Measurements from ENCODE around the gene FGFR4. TPM values are rescaled to one million over a fixed set of nuclear protein-coding genes. Genes with fewer than 3 reads are reported as not detected.

Gene FGFR4
- total RNA-seq: 10 to 100 TPM in 1 of 4 donors, 1 to 10 TPM in 3; 1.8 to 12.2 (median 5.4) TPM

DNA sequence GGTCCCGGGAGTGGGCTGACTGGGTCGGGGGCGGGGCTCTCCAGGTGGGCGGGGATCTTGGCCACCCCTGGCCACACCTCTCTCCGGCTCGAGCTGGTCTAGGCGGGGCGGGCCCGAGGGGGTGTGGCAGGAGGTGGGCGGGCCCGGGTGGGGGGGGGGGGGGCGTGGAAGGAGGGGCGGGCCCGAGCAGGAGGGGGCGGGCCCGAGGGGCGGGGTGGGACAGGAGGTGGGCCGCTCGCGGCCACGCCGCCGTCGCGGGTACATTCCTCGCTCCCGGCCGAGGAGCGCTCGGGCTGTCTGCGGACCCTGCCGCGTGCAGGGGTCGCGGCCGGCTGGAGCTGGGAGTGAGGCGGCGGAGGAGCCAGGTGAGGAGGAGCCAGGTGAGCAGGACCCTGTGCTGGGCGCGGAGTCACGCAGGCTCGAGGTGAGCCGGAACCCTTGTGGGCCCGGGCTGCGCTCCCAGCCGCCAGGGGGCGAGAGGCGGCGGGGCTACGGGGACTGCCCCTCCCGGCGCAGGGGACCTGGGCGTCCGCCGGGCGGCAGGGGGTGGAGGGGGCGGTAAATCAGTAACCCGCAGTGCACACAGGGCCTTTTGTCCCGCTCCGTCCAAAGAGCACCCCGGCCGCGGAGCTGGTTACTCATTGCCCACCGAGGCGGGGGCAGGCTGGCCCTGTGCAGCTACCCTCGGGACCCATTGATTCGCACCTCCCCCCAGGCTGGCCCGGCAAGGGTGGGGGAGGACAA, at the start of gene FGFR4:
Gene FGFR4 (plus strand): TSS at position 262 of the 744 bp plus-strand sequence. CDS start 2,688 bp downstream, outside the sequence.
- TF ChIP-seq POLR2A (IDR thresholded peaks at IDR 0.05): no peak
- TF ChIP-seq, protein P1, sequence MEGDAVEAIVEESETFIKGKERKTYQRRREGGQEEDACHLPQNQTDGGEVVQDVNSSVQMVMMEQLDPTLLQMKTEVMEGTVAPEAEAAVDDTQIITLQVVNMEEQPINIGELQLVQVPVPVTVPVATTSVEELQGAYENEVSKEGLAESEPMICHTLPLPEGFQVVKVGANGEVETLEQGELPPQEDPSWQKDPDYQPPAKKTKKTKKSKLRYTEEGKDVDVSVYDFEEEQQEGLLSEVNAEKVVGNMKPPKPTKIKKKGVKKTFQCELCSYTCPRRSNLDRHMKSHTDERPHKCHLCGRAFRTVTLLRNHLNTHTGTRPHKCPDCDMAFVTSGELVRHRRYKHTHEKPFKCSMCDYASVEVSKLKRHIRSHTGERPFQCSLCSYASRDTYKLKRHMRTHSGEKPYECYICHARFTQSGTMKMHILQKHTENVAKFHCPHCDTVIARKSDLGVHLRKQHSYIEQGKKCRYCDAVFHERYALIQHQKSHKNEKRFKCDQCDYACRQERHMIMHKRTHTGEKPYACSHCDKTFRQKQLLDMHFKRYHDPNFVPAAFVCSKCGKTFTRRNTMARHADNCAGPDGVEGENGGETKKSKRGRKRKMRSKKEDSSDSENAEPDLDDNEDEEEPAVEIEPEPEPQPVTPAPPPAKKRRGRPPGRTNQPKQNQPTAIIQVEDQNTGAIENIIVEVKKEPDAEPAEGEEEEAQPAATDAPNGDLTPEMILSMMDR (IDR thresholded peaks at IDR 0.05): peak in 1 of 2 donors; percentile 72
- H3K4me3 ChIP-seq: peak within 1 kb of the TSS; percentile 51
- no peak within 1 kb of the TSS for H3K27ac ChIP-seq
- peak in 1 of 2 donors; percentile 83 for DNase-seq (ENCODE audit: low spot score in 2 of 2)
- peaks cover 20% of the 10 kb centered on the region for H3K4me1 ChIP-seq
- H3K36me3 ChIP-seq: no peaks in the 10 kb centered on the region
- H3K27me3 ChIP-seq: peaks cover 10% of the 10 kb centered on the region
- H3K9me3 ChIP-seq: no peaks in the 10 kb centered on the region
- WGBS: 0% methylated on average over 8 of the region's 68 CpGs

DNA sequence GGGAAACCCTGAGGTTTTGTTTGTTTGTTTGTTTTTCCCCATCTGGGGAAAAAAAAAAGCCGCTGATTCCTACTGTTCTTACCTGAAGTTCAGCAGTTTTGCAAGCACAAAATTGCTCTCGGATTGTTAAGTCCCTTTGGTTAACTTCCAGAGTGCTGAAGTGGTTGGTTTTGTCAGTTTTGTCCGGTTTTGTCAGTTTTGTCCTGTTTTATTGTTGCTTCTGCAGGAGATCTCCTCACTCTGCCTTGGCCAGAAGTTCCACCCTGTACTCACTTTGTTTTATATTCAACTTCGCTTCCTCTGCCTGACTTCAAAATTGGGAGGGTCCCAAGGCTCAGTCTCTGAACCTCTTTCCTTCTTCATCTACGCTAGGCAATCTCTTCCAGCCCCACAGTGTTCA, 49.8 kb upstream of the FGFR4 start:
- no peaks in the 10 kb centered on the region for H3K27me3 ChIP-seq
- TF ChIP-seq POLR2AphosphoS5 (IDR thresholded peaks at IDR 0.05) (no peak), POLR2A (IDR thresholded peaks at IDR 0.05) (no peak), EP300 (IDR thresholded peaks at IDR 0.05) (no peak)
- TF ChIP-seq, protein P1 (IDR thresholded peaks at IDR 0.05): no peak
- WGBS: 92% methylated on average over 5 of the region's 5 CpGs
- H3K9me3 ChIP-seq: no peaks in the 10 kb centered on the region
- H3K4me3 ChIP-seq: no peak overlapping the region
- peaks cover 6% of the 10 kb centered on the region for H3K4me1 ChIP-seq
- no peak for DNase-seq (ENCODE audit: low spot score in 2 of 2)
- no peak overlapping the region for H3K27ac ChIP-seq
- peaks cover 12% of the 10 kb centered on the region for H3K36me3 ChIP-seq

DNA sequence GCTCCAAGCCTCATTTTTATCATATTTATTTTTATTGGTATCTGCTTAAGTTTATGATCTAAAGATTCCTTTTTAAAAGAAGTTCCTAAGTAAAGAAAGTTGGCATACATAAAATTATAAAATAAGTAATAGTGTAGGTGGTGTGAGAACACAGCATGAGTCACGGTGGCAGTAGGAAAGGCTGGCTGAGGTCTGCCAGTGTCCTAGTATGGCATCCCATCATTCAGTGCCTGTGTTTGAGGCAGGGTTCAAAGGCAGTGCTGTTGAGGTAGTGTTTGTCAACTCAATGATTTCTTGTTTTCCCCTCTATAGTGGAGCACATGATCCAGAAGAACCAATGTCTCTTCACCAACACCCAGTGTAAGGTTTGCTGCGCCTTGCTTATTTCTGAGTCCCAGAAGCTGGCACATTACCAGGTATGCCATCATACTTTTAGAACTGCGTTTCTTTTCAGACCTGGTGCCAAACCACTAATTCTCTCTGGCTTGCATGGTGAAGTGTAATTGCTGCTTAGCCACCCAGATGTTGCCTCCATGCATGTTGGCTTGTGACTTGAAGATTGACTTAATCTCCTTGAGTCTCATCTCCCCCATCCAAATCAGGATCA, 45.8 kb upstream of the FGFR4 start:
- no peak overlapping the region for H3K4me3 ChIP-seq
- H3K9me3 ChIP-seq: no peaks in the 10 kb centered on the region
- H3K27ac ChIP-seq: no peak overlapping the region
- WGBS: 30% methylated on average over 3 of the region's 3 CpGs
- TF ChIP-seq EP300 (IDR thresholded peaks at IDR 0.05): no peak
- TF ChIP-seq POLR2A (IDR thresholded peaks at IDR 0.05): no peak
- no peak for TF ChIP-seq POLR2AphosphoS5 (IDR thresholded peaks at IDR 0.05)
- TF ChIP-seq, protein P1 (IDR thresholded peaks at IDR 0.05): no peak
- H3K36me3 ChIP-seq: peaks cover 40% of the 10 kb centered on the region
- H3K27me3 ChIP-seq: no peaks in the 10 kb centered on the region
- peaks cover 6% of the 10 kb centered on the region for H3K4me1 ChIP-seq
- DNase-seq (ENCODE audit: low spot score in 2 of 2): no peak

DNA sequence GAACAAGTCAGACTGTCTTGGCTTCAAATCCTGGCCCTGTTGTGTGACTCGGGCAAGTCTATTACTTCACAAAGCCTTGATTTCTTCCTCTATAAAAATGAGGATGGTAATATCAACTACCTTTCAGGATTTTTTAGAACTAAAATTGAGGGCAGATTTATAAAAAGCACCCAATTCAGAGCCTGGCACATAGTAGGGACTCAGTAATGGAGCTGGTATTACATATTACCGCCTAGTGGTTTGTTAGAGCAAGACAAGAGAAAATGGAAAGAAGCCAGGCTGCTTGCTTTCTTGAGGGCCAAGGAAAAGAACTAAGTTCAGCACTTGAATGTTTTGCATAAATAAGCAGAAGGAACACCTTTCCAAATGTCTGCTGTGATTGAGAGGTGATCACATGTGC, 44.8 kb upstream of the FGFR4 start:
- H3K4me3 ChIP-seq: no peak overlapping the region
- H3K36me3 ChIP-seq: peaks cover 42% of the 10 kb centered on the region
- H3K27ac ChIP-seq: no peak overlapping the region
- no peaks in the 10 kb centered on the region for H3K9me3 ChIP-seq
- DNase-seq (ENCODE audit: low spot score in 2 of 2): no peak
- 96% methylated on average over 2 of the region's 2 CpGs for WGBS
- H3K4me1 ChIP-seq: peaks cover 6% of the 10 kb centered on the region
- H3K27me3 ChIP-seq: no peaks in the 10 kb centered on the region
- TF ChIP-seq EP300 (IDR thresholded peaks at IDR 0.05) (no peak), POLR2AphosphoS5 (IDR thresholded peaks at IDR 0.05) (no peak), POLR2A (IDR thresholded peaks at IDR 0.05) (no peak)
- TF ChIP-seq, protein P1 (IDR thresholded peaks at IDR 0.05): no peak

DNA sequence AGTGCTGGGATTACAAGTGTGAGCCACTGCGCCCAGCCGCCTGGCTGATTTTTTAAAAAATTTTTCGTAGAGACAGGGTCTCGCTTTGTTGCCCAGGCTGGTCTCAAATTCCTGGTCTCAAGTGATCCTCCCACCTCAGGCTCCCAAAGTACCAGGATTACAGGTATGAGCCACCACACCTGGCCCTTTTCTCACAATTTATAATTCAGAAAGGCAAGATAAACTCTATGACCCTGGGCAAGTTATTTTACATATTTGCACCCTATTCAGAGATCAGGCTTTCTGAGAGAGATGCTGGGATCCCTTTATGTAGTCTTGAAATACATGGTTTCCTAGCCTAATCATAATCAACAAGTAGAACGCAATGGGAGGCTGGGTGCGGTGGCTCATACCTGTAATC, 43.6 kb upstream of the FGFR4 start:
- Histone ChIP-seq H3K9me3 (no peaks in the 10 kb centered on the region), H3K4me3 (no peak overlapping the region), H3K27me3 (no peaks in the 10 kb centered on the region), H3K36me3 (peaks cover 43% of the 10 kb centered on the region), H3K27ac (no peak overlapping the region), H3K4me1 (peaks cover 6% of the 10 kb centered on the region)
- no peak for DNase-seq (ENCODE audit: low spot score in 2 of 2)
- TF ChIP-seq POLR2AphosphoS5 (IDR thresholded peaks at IDR 0.05) (no peak), POLR2A (IDR thresholded peaks at IDR 0.05) (no peak), EP300 (IDR thresholded peaks at IDR 0.05) (no peak)
- TF ChIP-seq, protein P1 (IDR thresholded peaks at IDR 0.05): no peak
- WGBS: 99% methylated on average over 6 of the region's 6 CpGs

Measured in suprapubic skin (tissue), 4 donors.